Pancreas (tissue), 10 donors: ENCODE measurements around the gene POU4F1. TPM values are rescaled to one million over a fixed set of nuclear protein-coding genes. Genes with fewer than 3 reads are reported as not detected.

Experiments used
- ATAC-seq, 4 donors: fragments of 200-7000 bp; cut with Tn5 transposase; one replicate each; pipeline versions ENCODE4 v1.8.0 to v1.9.1; 2020; ENCODE audit warnings: mild to moderate bottlenecking in 4 of 4, moderate library complexity in 4 of 4
- DNase-seq, 6 donors: peaks; one replicate each; pipeline ENCODE4 v3.0.0-alpha.2; 2020
- FAIRE-seq: peaks from 2 replicates; lab custom pipeline; 2012; peaks lifted over from hg19 to GRCh38; lab: Jason Lieb, UNC
- H3K27ac ChIP-seq, 4 donors: fragments of 200-600 bp; sonication (generic); 1 replicate in 3 of 4; 2 replicates in 1 of 4; pipeline versions ENCODE4 v1.5.0 to v1.8.0; 2020
- H3K27me3 ChIP-seq, 4 donors: fragments of 200-600 bp; one replicate each; pipeline ENCODE4 v1.8.0; 2021
- H3K36me3 ChIP-seq, 3 donors: fragments of 200-600 bp; sonication (generic) in 1 of 3; one replicate each; pipeline versions ENCODE4 v1.5.0 to v1.8.0; 2020 to 2021
- H3K4me1 ChIP-seq, 3 donors: fragments of 200-600 bp; one replicate each; pipeline ENCODE4 v1.8.0; 2021
- H3K4me3 ChIP-seq, 4 donors: fragments of 200-600 bp; sonication (generic) in 2 of 4; one replicate each; pipeline versions ENCODE4 v1.5.0 to v1.8.0; 2020 to 2021
- H3K9me3 ChIP-seq, 4 donors: fragments of 200-600 bp; one replicate each; pipeline ENCODE4 v1.8.0; 2021
- WGBS, 2 donors: extraction: QIAGEN DNeasy Blood & Tissue Kit; methylation state at CpG; one replicate each; pipeline ENCODE4 v1.1.7; 2013; 5-methylcytosine and 5-hydroxymethylcytosine counted together
- intact Hi-C, 3 donors: fragments of 100-400 bp; cut with DNase I; formaldehyde crosslinking; loops; one replicate each; pipeline versions ENCODE4 v1.11.1 to v1.14.2; 2022
- polyA plus RNA-seq, 2 donors: library from polyadenylated mRNA; stranded (reverse); fragments of 200-250 nt; gene quantifications; one replicate each; pipeline ENCODE4 v1.2.3, GENCODE V29; 2013
- total RNA-seq, 6 donors: library from RNA; stranded (reverse); fragmentation: NEBNext Ultra II Directional in 4 of 6; extraction: Animal tissue kit (Norgen Biotek cat#: 25700) in 4 of 6; gene quantifications; one replicate each; pipeline versions ENCODE4 v1.2.1 to v1.2.4, GENCODE V29; 2021 to 2023
- TF ChIP-seq, protein P1 (sequence below), 4 donors: fragments of 200-600 bp; sonication (generic) in 3 of 4; IDR thresholded peaks; one replicate each; pipeline versions ENCODE4 v1.5.0 to v1.8.0; 2021; ENCODE audit warnings: antibody characterized with exemption in 4 of 4
- donor health status: healthy with polysubstance abuse.
- donor health status: DM: no; HTN: no; CAD: no; lungs with moderate emphysema.
- donor health status: DM: no; HTN: no; CAD: no.
- donor health status: control.
- donor health status: control.
- donor health status: Bipolar disorder and iron deficiency.
- donor health status: DM: yes; HTN: yes; CAD: no.
- donor health status: DM: no; HTN: no; CAD: no.
- donor health status: DM: no; HTN: no; CAD: no.
- donor health status: DM: yes; HTN: yes; CAD: no.

The POU4F1 gene
- total and polyA plus RNA-seq, 8 donors: 0.02 to 0.06 (median 0.04) TPM; not detected in 5

DNA sequence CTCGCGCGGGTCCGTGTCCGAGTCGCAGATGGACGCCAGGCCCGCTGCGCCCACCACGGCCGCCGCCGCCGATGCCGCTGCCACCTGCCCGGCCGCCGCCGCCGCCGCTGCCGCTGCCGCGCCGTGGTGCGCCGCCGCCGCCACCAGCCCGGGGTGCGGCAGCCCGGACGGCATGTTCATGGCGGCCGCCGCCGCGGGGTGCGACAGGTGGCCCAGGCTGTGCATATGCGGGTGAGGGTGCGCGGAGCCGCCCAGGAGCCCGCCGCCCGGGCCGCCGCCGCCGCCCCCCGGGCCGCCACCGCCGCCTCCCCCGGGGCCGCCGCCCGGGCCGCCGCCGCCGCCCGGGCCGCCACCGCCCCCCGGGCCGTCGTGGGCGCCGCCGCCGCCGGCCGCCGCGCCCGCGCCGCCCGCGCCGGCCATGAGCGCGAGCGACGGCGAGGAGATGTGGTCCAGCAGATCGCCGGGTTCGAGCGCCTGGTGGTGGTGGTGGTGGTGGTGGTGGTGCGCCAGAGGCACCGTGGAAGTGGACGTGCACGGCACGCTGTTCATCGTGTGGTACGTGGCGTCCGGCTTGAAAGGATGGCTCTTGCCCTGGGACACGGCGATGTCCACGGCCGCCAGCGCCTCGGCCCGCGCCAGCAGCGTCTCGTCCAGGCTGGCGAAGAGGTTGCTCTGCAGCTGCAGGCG, 1.3 kb downstream of the POU4F1 start:
- intact Hi-C loops: no loop called here
- DNase-seq (peak in 1 of 6 donors; percentile 57), ATAC-seq (peak in 1 of 4 donors; percentile 23), FAIRE-seq (no peak)
- Histone ChIP-seq H3K36me3 (no peaks in the 10 kb centered on the region), H3K4me1 (peaks cover 0 to 7% (median 0%) of the 10 kb centered on the region in 3 donors), H3K9me3 (no peaks in the 10 kb centered on the region), H3K27ac (no peak overlapping the region), H3K4me3 (peak overlapping the region in 1 of 4 donors; percentile 23), H3K27me3 (peaks cover 4 to 75% (median 34%) of the 10 kb centered on the region in 4 donors)
- 4 to 6% methylated on average over 53 to 112 of the region's 112 CpGs for WGBS, 2 donors
- TF ChIP-seq, protein P1, sequence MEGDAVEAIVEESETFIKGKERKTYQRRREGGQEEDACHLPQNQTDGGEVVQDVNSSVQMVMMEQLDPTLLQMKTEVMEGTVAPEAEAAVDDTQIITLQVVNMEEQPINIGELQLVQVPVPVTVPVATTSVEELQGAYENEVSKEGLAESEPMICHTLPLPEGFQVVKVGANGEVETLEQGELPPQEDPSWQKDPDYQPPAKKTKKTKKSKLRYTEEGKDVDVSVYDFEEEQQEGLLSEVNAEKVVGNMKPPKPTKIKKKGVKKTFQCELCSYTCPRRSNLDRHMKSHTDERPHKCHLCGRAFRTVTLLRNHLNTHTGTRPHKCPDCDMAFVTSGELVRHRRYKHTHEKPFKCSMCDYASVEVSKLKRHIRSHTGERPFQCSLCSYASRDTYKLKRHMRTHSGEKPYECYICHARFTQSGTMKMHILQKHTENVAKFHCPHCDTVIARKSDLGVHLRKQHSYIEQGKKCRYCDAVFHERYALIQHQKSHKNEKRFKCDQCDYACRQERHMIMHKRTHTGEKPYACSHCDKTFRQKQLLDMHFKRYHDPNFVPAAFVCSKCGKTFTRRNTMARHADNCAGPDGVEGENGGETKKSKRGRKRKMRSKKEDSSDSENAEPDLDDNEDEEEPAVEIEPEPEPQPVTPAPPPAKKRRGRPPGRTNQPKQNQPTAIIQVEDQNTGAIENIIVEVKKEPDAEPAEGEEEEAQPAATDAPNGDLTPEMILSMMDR (IDR thresholded peaks at IDR 0.05): no peak

DNA sequence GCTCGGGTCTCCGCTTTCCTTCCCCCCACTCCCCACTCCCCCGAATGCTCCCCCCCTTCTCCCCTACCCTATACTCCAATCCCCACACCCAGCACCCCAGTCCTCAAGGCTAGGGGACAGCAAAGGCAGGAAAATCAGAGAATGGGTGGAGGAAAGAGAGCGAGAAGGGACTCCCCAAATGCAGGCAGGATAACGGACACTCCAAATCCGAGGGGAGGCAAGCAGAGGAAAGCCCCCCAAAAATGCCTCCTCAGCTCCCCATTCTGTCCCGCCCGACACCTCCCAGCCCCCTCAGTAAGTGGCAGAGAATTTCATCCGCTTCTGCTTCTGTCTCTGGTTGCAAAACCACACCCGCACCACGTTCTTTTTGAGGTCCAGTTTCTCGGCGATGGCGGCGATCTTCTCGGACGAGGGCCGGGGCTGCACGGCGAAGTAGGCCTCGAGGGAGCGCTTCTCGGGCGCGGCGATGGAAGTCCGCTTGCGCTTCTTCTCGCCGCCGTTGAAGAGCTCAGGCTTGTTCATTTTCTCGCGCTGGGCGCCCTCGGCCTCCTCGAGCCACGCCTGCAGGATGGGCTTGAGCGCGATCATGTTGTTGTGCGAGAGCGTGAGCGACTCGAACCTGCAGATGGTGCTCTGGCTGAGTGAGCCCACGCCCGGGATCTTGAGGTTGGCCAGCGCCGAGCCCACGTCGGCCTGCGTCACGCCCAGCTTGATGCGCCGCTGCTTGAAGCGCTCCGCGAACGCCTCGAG, 2.1 kb downstream of the POU4F1 start:
- DNase-seq (peak in 2 of 6 donors; percentile 61 to 63), ATAC-seq (no peak), FAIRE-seq (no peak)
- Histone ChIP-seq H3K36me3 (no peaks in the 10 kb centered on the region), H3K9me3 (no peaks in the 10 kb centered on the region), H3K27me3 (peaks cover 4 to 82% (median 37%) of the 10 kb centered on the region in 4 donors), H3K4me3 (peak overlapping the region in 1 of 4 donors; percentile 23), H3K4me1 (peaks cover 0 to 7% (median 0%) of the 10 kb centered on the region in 3 donors), H3K27ac (no peak overlapping the region)
- intact Hi-C loops: no loop called here
- 6% methylated on average over 57 to 58 of the region's 58 CpGs for WGBS, 2 donors
- TF ChIP-seq, protein P1 (IDR thresholded peaks at IDR 0.05): no peak

DNA sequence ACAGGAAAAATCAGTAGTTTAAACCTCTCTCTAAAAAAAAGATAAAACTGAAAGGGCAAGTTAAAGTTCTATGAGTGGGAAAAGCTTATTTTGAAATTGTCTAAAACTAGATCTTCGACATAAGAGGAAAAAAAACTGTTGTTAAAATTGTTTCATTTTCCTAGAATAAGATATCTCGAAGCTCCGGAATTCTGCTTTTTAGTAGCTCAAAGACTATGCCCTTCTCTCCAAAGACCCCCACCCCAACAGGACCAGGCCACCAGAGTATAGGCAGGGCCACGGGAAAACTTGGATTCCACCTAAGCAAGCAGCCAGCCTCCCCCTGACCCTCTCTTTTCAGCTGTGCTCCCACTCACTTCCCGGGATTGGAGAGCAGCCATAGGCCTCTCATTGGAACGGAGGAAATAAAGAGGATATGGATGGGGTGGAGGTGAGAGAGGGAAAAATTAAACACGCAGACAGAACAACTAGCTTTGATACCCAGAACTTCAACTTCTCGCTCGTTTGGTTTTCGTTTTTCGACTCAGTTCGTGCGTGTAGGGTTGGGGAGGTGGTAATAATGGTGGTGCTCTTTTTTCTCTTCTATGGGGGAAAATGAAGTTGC, 3.0 kb downstream of the POU4F1 start:
- Histone ChIP-seq H3K27me3 (peaks cover 4 to 87% (median 38%) of the 10 kb centered on the region in 4 donors), H3K36me3 (no peaks in the 10 kb centered on the region), H3K4me3 (no peak overlapping the region), H3K4me1 (peaks cover 0 to 7% (median 0%) of the 10 kb centered on the region in 3 donors), H3K9me3 (no peaks in the 10 kb centered on the region), H3K27ac (no peak overlapping the region)
- FAIRE-seq: no peak
- 17 to 18% methylated on average over 13 of the region's 13 CpGs for WGBS, 2 donors
- intact Hi-C loops: no loop called here
- ATAC-seq: no peak
- TF ChIP-seq, protein P1 (IDR thresholded peaks at IDR 0.05): no peak
- no peak for DNase-seq

DNA sequence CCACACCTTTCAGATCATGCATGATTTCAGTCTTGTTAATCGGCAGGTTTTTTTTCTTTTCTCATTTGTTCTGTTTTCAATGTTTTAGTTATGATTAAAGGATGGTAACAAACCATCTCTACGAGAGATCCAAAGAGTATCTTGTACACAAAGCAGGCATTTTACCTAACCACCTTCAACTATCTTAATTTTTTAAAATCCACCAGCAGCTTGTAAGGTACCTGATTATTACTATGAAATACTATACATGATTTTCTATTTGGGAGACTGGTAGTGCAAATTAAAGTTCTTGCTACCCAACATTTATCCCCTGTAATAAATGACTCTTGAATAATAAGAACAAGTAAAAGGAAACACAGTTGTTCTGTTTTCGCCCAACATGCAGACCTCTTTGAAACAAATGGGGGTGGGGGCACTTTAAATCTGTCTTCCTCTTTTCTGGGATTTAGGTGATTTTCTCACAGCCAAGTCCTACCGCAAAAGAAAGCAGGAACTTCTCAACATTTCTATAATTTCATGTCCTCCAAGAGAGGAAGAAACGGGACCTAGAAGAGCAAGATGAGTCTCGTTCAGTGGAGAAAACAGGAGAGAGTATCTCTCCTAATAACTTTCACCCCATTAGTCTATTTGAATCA, 3.6 kb downstream of the POU4F1 start:
- 11 to 14% methylated on average over 6 of the region's 6 CpGs for WGBS, 2 donors
- Histone ChIP-seq H3K4me1 (peaks cover 0 to 7% (median 0%) of the 10 kb centered on the region in 3 donors), H3K27me3 (peaks cover 4 to 87% (median 39%) of the 10 kb centered on the region in 4 donors), H3K4me3 (no peak overlapping the region), H3K36me3 (no peaks in the 10 kb centered on the region), H3K9me3 (no peaks in the 10 kb centered on the region), H3K27ac (no peak overlapping the region)
- TF ChIP-seq, protein P1 (IDR thresholded peaks at IDR 0.05): no peak
- DNase-seq (no peak), ATAC-seq (no peak), FAIRE-seq (no peak)
- intact Hi-C loops: no loop called here
